ENCODE data around the gene KCNC1.

KCNC1 gene

GRCh38 chr11:17760102-17761029 is 25.8 kb downstream of the KCNC1 start:
- DNase-seq, result peak; percentile 23

GRCh38 chr11:17762309-17762974 is 27.9 kb downstream of the KCNC1 start:
- no peak for DNase-seq

GRCh38 chr11:17763244-17763643 is 28.7 kb downstream of the KCNC1 start:
- no peak for DNase-seq

GRCh38 chr11:17763703-17764102 is 29.1 kb downstream of the KCNC1 start:
- DNase-seq, result no peak

- DNase-seq, result no peak
Measured at GRCh38 chr11:17764446-17765218, 30.1 kb downstream of the KCNC1 start.

GRCh38 chr11:17765356-17766072 is 30.9 kb downstream of the KCNC1 start:
- no peak for DNase-seq

GRCh38 chr11:17766073-17766359 is 31.4 kb downstream of the KCNC1 start:
- DNase-seq, result no peak

GRCh38 chr11:17766590-17766989 is 32.0 kb downstream of the KCNC1 start:
- DNase-seq, result no peak

- DNase-seq, result peak; percentile 26
Measured at GRCh38 chr11:17767301-17767885, 32.8 kb downstream of the KCNC1 start.

GRCh38 chr11:17767914-17768313 is 33.3 kb downstream of the KCNC1 start:
- no peak for DNase-seq

- DNase-seq, result no peak
Measured at GRCh38 chr11:17768547-17768946, 34.0 kb downstream of the KCNC1 start.

- DNase-seq, result no peak
Measured at GRCh38 chr11:17769218-17769617, 34.6 kb downstream of the KCNC1 start.

GRCh38 chr11:17770048-17770652 is 35.6 kb downstream of the KCNC1 start:
- DNase-seq, result no peak

- DNase-seq, result no peak
Measured at GRCh38 chr11:17770917-17771316, 36.3 kb downstream of the KCNC1 start.

GRCh38 chr11:17771415-17771814 is 36.8 kb downstream of the KCNC1 start:
- no peak for DNase-seq

GRCh38 chr11:17771841-17772401 is 37.3 kb downstream of the KCNC1 start:
- no peak for DNase-seq

- DNase-seq, result no peak
Measured at GRCh38 chr11:17772704-17773600, 38.4 kb downstream of the KCNC1 start.

GRCh38 chr11:17773674-17774073 is 39.1 kb downstream of the KCNC1 start:
- no peak for DNase-seq

GRCh38 chr11:17774232-17775034 is 39.9 kb downstream of the KCNC1 start:
- no peak for DNase-seq

- DNase-seq, result no peak
Measured at GRCh38 chr11:17775035-17775348, 40.4 kb downstream of the KCNC1 start.
